Fibroblast of upper back skin (primary cell): ENCODE measurements around the gene AMD1.
A peak's percentile ranks its signal among the peaks of the same experiment; 100 is the strongest.
"Not testable (repeated sequence)": the region's sequence is repeated elsewhere in the genome, so short reads cannot be mapped to it uniquely, and the experiment has no call there.

Experiments
- DNase-seq: peaks from one replicate; pipeline ENCODE4 v3.0.0-alpha.2; 2013

Gene AMD1

DNA sequence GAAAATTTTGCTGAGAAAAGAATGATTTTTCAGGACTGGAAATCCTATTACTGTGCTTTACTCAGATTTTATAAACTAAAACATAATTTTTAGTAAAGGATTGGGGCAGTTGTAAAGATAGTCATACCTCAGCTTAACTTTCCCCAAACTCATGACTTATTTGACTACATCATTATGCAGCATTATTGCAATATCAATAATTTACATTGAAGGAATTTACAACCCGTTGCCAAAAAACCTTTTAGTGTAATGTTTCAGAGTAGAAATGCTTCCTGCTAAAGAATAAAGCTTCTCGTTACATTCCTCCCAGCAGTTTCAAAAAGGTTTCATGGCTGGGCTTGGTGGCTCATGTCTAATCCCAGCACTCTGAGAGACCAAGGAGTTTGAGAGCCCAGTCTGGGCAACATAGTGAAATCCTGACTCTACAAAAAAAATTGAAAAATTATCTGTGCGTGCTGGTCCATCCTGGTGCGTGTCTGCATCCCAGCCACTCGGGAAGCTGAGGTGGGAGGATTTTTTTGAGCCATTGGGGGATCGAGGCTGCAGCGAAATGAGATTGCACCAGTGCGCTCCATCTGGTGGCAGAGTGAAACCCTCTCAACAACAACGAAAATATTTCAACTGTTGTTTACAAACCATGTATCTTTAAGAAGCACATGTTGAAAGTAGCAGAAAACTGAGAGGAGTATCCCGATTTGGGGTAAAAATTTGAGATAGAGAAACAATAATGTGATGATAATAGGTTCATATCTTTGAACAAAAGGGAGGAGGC lies 4.4 kb downstream of the AMD1 start:
- peak; percentile 46 for DNase-seq

DNA sequence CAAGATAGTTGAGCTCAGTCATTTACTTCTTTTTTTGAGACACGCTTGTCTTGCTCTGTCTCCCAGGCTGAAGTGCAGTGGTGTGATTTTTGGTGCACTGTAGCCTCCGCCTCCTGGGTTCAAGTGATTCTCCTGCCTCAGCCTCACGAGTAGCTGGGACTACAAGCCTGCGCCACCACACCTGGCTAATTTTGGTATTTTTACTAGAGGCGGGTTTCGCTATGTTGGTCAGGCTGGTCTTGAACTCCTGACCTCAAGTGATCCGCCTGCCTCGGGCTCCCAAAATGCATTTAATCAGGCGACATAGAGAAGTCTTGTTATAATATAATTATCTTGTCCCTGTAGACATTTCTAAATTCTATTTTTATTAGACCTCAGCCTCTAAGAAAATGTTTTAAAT lies 6.1 kb downstream of the AMD1 start:
- no peak for DNase-seq

- DNase-seq = no peak
Observed at GRCh38 chr6:110881546-110882273, 7.1 kb downstream of the AMD1 start.

DNA sequence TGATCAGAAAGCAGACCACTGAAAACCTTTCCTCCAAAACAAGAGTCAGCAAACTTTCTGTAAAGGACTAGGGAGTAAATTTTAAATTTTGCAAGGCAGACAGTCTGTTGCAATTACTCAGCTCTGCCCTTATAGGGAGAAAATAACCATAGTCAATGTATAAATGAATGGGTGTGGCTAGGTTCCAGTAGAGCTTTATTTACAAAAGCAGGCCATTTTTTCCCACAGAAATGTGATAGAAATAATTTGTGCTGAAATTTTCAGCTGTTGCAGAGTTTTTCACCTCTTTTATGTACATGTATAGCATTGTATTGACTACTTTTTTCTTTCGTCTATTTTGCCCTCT lies 7.7 kb downstream of the AMD1 start:
- DNase-seq = peak; percentile 32

- no peak for DNase-seq
Observed at GRCh38 chr6:110882824-110883554, 8.4 kb downstream of the AMD1 start.

DNA sequence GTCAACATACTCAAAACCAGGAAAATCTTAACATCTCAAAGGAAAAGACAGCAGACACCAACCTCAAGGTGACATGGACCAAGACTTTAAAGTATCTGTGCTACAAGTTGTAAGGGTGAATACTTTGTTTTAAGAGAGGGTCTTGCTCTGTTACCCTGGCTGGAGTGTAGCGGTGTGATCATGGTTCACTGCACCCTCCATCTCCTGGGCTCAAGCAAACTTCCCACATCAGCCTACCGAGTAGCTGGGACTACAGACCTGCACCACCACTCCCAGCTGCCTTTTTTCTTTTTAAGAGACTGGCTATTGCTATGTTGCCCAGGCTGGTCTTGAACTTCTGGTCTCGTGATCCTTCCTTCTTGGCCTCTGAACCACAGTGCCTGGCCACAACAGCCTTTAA lies 9.7 kb downstream of the AMD1 start:
- no peak for DNase-seq

GRCh38 chr6:110885526-110885925 lies 10.9 kb downstream of the AMD1 start:
- DNase-seq = no peak

GRCh38 chr6:110886555-110887167 lies 12.1 kb downstream of the AMD1 start:
- DNase-seq = no peak

DNA sequence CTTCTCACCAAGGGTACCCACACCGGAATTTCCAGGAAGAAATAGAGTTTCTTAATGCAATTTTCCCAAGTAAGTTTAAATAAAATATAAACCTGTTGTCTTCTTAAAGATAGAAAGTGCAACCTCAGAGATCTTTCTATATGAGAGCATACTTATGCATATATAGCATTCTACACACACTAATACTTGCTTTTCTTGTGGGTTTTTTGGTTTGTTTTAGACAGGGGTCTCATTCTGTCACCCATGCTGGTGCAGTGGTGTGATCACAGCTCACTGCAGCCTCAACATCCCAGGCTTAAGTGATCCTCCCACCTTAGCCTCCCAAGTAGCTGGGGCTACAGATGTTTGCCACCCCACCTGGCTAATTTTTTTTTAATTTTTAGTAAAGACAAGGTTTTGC lies 15.7 kb downstream of the AMD1 start:
- no peak for DNase-seq

GRCh38 chr6:110895907-110896608 lies 21.5 kb downstream of the AMD1 start:
- DNase-seq = no peak

DNA sequence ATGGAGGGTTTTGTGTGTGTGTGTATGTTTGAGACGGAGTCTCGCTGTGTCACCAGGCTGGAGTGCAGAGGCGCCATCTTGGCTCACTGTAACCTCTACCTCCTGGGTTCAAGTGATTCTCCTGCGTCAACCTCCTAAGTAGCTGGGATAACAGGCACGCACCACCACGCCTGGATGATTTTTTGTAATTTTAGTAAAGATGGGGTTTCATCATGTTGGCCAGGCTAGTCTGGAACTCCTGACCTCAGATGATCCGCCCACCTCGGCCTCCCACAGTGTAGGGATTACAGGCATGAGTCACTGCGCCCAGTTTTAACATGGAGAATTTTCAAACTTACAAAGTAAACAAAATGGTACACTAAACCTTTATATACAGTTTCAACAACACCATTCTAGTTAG lies 22.8 kb downstream of the AMD1 start:
- DNase-seq = no peak

DNA sequence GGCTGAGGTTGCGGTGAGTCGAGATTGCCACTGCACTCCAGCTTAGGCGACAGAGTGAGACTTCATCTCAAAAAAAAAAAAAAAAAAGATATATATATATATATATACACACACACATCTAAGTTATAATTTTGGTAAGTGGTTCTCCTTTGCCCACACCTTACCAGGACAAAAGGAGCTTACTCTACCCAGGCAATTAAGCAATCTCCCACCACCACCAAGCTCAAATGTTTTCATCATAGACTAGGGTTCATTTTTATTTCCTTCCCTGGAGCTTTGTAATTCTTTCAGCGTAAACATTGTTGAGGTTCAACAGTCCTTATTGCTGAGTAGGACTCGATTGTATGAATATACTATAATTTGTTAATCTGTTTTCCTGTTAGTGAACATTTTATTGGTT lies 23.5 kb downstream of the AMD1 start:
- DNase-seq = no peak

- DNase-seq = no peak
Observed at GRCh38 chr6:110900028-110900598, 25.5 kb downstream of the AMD1 start.

GRCh38 chr6:110901601-110902000 lies 27.0 kb downstream of the AMD1 start:
- not testable (repeated sequence) for DNase-seq

DNA sequence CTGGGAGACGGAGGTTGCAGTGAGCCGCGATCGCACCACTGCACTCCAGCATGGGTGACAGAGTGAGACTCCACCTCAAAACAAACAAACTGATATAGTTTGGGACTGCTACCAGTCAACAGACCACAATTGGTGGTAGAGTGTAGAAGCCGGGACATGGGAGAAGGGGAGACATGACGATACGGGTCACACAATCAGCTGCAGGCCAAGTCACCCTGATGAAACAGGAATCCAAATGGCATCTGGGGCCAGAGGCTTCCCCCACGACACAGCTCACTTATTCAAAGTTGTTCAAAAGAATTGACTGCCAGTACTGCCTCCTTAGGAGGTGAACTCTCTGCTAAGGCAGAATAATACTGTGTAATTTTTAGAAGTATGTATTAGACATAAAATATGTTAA lies 27.5 kb downstream of the AMD1 start:
- no peak for DNase-seq

- DNase-seq = not testable (repeated sequence)
Observed at GRCh38 chr6:110906273-110906672, 31.7 kb downstream of the AMD1 start.

DNA sequence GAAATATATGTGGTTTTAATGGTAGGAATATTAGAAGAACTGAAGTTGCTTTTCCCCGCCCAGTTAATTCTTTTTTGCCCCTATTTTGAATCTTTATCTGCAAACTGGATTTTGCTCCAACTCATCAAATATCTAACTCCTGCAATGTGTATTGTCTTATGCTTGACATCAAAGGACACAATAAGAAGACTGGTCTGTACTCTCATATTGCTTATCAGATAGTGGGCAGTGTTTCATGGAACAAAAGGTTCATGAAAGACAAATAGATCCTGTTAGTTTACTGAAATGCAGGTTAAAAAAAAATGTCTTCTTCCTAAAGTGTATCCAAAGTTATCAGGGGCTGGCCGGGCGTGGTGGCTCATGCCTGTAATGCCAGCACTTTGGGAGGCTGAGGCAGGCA lies 56.2 kb downstream of the AMD1 start:
- DNase-seq = no peak

DNA sequence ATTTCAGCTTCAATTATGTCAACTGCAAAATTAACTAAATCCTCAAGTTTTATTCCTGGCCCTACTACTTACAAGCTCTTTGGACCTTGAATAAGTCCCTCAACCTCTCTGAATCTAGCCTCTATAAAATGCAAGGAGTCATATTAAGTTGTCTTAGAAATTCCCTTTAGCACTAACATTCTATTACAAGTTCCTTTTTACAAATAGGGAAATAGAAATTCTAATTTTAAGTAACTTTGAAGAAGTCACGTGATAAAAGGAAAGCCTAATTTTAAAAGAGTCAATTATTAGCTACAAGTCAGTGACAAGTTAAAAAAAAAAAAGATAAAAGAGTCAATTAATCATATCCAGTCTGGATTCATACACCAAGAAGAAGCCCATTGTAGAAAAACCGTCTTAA lies 59.3 kb downstream of the AMD1 start:
- no peak for DNase-seq

GRCh38 chr6:110934381-110934898 lies 59.9 kb downstream of the AMD1 start:
- no peak for DNase-seq

GRCh38 chr6:110935171-110935570 lies 60.6 kb downstream of the AMD1 start:
- no peak for DNase-seq

GRCh38 chr6:110938171-110938570 lies 63.6 kb downstream of the AMD1 start:
- DNase-seq = no peak
